ENCODE measurements around the gene MYH14.

MYH14 gene

DNA sequence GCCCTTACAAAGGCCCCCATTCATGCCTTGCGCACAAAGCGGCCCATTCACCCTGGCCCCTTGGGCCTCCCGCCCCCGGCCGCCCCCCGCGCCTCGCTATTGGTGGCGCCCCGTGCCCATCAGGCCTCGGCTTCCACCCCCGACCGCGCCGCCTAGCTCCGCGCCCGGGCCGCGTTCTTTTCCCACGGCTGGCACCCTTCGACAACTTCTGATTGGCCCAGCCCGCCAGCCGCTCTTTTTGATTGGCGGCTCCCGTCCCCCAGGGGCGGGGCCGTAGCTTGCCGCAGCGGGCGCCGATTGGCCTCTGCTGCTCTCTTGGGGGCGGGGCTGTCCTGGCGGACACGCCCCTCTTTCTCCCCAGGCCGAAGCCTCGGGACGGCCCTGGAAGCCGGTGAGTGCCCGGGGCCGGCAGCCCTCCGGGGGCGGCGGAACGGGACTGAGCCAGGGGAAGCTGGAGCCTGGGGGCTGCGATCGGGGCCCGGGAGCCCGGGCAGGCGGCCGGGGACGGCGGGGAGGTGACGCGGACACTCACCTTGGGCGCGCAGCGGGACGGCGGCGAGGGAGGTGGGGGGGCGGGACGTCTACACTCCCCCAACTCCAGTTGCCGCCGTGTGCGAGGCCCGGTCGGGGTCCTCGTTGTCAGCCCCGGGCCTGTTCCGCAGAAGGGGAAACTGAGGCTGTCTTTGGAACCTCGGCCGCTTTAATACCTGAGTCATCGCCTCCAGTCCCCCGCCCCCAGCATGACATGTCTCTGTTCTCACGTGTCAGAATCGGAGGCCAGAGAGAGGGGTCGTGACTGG is at the start of gene MYH14:
Gene MYH14 (plus strand): TSS at position 342 of the 800 bp plus-strand sequence. CDS start 6,744 bp downstream, outside the sequence.
- no peak for DNase-seq

DNA sequence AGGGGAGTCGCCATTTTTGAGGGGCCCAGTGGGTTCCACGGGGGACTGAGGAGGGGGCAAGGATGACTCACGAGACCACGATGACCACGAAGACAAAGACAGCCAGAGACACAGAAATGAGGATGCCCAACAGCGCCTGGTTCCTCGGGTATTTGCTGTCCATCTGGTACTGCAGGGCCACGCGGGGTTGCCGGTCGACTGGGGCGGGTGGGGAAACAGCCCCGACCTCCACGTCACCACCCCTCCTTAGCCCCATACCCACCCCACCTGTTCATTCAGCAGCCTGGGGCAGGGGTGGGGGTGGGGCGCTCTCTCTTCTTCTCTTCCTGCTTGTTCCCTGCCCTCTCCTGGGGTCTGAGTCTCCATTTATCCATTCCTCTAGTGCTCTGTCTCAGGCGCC is 48.9 kb upstream of the MYH14 start:
- no peak for DNase-seq

DNA sequence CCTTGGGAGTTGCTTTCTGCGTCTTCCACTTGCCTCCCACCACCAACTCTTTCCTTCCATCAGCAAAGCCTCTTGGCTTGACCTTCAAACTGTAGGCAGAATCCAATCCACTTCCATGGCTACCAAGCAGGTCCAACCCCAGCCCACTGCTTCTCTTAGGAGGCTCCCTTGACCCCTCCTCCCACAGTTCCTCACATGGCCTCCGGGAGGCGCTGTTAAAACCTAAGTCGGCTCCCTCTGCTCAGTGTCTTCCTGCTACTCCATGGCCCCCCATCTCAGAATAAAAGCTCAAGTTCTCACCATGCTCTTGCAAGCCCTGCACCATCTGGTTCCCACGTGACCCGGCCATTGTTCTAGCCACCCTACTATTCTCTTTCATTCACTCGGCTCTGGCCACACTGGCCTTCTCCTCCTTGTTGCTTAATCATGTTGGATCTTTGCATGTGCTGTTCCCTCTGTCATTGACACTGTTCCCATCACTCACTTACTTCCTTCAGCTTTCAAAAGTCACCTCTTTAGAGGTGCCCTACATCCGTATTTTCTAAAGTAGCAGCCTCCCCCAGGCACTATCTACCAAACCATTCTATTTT is 47.8 kb upstream of the MYH14 start:
- no peak for DNase-seq

DNA sequence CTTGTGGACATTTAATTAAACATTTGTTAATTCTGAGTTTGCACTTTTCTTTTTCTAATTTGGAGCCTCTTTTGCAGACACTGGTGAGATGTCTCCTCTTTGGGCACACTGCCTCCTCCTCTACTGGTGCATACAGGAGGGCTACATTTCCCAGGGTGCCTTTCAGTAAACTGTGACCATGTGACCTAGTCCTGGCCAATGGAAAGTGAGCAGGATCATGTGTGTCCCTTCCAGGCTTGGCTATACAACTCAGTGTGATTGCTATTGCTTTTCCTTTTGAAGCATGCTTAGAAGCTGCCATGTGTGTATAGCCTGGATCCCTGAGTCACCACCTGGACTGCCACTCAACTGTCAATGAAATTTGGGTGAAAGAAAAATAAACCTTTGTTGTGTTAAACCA is 44.8 kb upstream of the MYH14 start:
- DNase-seq: no peak

DNA sequence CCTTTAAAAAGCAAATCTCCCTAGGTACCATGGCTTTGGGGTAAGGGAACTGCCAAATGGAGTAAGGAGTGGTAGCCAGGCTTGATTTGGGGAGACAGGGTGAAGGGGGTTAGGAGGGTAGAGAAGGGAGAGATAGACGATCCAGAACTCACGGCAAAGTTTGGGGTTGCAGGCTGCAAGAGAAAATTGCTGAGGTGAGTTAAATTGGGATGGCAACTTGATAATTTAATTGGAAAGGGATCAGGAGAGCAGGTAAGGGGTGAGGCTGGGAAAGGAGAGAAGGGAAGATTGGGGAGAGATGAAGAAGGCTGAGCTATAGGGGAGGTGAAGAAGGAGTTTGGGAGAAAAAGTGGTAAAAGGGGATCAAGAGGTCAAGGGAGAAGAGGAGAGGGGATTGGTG is 44.3 kb upstream of the MYH14 start:
- DNase-seq: no peak

DNA sequence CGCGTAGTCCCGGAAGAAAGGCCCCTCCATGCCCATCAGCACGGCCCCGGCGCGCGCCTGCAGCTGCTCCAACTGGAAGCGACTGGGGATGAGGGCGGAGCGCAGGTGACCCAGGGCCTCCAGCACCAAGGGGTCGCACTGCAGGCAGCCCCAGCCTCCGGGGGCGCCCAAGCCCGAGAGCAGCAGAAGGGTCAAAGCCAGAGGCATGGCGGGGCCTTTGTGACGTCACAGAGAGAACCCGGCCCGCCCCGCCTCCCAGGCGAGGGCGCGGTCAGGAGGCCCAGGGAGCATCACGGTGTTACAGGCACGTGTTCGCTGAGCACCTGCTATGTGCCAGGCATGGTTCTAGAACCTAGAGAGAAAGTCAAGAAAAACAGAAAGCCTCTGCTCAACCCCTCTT is 40.4 kb upstream of the MYH14 start, which contains the start of gene IZUMO2:
Gene IZUMO2 (minus strand): TSS at position 294 of the 400 bp plus-strand sequence. CDS start 87 bp downstream, at position 207.
- no peak for DNase-seq

DNA sequence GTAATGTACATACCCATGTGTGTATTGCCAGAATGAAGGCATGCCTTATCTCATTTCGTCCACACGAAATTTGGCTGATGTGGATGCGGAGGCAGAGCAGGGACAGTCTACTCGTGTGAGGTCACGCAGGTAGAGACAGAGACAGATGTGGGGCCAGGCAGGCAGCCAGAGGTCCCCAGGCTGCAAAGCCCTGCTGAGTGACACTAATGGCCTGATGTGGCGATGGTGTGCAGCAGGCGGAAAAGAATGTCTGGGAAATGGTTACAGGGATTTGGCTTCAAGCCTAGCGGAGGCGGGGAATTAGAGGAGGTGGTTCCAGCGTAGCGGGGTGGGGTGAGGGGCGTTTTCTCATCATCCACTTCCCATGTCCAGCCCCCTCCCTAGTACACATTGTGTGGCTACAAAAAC is 36.1 kb upstream of the MYH14 start:
- DNase-seq: no peak

DNA sequence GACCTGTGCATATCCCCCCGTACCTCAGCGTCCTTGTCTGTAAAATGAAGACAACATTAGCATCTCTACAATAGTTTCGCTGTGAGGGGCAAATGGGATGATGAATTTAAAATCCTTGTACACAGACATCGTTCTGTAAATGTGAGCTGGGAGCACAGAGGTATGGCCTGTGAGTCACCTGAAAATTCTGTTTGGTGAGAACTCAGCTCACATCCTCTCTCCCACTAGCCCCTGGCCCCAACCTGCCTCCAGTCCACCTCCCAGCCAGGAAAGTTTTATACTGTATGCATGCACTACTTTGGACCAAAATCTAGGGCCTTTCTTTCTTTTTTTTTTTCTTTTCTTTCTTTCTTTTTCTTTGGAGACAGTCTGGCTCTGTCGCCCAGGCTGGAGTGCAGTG is 31.7 kb upstream of the MYH14 start:
- DNase-seq: no peak

DNA sequence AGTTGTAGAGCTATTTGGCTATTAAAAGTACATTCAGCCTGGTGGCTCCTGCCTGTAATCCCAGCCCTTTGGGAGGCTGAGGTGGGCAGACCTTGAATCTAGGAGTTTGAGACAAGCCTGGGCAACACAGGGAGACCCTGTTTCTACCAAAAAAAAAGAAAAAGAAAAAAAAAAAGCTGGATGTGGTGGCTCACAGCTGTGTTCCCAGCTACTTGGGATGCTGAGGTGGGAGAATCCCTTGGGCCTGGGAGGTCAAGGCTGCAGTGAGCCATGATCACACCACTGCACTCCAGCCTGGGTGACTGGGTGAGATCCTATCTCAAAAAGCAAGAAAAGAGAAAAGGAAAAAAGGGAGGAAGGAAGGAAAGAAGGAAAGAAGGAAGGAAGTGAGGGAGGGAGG is 30.7 kb upstream of the MYH14 start:
- no peak for DNase-seq

DNA sequence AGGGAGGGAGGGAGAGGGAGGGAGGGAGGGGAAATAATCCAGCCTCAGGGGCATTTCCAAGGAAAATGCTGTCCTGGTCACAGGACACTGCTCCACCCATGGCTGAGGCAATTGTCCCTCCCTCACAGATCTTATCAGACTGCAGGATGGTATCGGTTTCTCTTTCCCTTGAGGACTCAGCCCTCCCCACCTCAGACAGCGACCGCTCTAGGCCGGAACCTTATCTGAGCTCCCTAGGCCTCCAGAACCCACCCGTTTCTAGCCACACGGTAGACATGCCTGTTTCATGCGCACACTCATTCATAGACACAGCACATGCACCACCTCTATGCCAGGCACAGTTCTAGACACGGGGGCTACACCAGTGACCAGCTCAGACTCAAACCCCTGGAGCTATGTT is 30.3 kb upstream of the MYH14 start:
- DNase-seq: no peak

DNA sequence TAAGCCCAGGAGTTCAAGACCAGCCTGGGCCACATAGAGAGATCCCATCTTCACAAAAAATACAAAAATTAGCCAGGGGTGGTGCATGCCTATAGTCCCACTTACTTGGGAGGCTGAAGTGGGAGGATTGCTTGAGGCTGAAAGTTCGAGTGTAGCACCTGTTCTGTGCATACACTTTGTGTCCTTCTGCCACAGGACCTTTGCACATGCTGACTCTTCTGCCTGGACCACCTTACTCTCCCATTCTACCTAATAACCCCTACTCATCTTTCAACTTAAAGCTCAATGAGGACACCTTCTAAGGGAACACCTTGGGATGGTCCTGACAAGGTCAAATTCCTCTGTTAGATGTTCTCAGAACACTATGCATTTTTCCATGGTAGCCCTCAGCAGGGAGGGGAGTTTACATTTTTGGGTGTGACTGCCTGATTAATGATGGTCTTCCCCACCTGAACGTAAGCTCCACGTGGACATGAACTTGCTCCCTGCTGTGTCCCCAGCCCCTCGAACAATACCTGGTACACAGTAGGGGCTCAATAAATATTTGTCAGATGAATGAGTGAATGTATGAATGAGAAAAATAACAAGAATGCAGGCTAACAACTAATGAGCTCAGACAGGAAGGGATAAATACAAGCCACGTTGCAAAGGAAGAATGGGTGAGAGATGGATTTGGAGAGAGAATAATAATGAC is 29.2 kb upstream of the MYH14 start:
- DNase-seq: no peak

DNA sequence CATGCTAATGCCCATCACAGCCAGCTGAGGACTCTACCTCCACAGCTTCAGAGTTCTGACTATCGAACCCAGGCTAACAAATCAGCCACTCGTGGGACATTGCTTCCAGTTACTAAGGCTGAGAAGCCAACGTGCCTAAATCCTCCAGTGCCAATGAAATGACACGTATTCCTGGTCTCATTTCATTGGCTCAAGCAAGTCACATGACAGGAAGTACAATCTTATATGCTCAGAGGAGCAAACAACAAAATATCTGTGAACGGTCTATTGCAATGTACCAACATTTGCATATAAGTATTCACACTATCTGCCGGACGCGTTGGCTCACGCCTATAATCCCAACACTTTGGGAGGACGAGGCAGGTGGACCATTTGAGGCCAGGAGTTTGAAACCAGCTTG is 27.5 kb upstream of the MYH14 start:
- DNase-seq: no peak

DNA sequence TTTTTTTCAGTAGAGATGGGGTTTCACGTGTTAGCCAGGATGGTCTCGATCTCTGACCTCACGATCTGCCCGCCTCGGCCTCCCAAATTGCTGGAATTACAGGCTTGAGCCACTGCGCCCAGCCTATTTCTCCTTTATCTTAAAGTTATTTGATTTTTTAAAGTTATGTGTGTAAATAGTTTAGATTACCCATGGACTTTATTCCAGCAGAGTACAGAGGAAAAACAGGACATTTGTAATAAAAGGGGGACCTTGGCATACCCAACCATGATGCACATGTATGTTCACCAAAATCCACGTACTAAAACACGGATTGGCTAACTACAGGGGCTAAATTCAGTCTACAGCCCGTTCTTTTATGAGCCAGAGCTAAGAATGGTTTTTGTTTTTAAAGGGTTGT is 26.6 kb upstream of the MYH14 start:
- DNase-seq: no peak

DNA sequence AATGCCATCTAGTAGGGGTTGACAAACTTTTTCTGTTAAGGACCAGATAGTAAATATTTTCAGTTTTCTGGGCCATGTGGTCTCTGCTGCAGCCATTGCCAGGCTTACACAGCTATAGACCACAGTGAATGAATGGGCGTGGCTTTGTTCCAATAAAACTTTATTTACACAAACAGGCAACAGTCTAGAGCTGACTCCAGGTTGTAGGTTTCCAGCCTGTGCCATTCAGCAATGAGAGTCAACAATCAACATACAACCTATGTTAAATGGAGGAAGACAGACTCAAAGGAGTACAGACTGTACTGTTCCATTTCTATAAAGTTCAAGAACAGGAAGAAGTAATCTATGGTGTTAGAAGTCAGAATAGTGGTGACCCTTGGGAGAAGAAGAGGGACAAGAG is 25.1 kb upstream of the MYH14 start:
- no peak for DNase-seq

DNA sequence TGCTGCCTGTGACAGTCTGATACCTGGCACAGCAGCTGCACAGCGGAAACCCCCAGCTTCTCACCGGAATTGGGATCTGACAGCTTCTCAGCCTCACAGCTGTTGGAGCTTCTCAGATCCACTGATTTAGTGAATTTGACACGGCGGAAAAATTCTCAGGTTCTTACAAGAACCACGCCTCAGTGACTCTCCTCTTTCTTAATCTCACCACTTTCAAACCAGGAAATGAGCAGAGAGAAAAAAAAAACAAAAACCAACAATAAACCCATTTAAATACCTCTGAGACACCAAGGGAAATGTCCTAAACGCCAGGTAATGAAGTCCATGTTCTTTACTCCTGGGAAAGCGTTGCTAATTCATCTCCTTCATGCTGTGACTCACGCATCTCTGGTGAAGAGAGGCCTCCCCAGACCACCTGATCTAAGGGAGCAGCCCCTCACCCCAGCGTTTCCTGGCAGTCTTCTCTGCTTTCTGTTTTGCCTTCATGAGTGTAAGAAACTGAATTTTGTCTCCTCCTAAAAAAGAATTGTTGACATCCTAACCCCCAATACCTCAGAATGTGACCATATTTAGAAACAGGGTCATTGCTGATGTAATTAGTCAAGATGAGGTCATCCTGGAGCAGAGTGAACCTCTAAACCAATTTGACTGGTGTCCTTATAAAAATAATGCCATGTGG is 24.4 kb upstream of the MYH14 start:
- no peak for DNase-seq

DNA sequence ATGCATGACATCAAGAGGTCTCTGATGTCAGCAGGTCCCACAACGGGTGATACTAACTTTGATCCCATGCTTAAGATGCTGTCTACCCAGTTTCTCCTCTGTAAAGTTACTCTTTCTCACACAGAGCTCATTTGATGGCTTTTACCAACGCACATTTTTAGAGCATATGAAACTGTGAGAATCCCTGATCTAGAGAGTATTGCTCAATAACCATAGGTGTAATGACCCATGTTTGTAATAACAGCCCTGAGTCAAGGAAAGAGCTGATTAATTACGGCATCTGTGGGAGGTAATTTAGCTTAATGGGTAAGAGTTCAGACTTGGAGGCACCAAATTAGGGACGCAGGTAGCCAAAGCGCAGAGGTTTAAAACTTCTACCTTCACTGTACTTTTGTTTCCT is 22.3 kb upstream of the MYH14 start:
- no peak for DNase-seq

DNA sequence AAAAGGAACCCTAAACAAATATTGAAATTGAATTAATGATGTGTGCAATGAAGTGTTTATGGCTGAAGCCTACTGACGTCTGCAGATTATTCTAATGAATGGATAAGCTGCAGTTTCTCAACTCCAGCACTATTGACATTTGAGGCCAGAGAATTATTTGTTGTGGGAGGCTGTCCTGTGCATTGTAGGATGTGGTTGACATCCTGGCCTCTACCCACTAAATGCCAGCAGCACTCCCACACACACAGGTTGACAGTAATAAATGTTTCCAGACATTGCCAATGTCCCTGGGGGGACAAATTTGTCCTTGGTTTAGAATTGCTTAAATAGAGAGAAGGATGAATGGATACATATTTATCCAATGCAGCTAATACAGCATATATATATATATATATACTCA is 19.2 kb upstream of the MYH14 start:
- no peak for DNase-seq

DNA sequence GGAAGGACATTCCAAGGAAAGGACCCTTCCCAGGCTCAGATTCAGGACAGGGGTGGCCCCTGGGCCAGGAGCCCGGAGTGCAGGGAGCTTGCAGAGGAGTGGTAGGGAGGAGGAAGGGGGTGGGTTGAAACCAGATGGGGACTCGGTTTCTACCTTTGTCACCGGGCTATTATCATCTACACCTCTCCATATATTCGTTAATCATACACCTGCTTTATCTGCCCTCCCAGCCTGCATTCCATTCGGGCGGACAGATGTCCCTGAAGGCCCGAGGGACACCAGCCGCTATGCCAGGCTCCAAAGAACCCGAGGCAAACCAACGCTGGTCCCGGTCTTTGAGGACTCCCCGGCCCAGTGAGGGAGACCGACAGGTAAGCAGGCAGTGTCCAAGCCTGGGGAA is 15.5 kb upstream of the MYH14 start:
- no peak for DNase-seq

DNA sequence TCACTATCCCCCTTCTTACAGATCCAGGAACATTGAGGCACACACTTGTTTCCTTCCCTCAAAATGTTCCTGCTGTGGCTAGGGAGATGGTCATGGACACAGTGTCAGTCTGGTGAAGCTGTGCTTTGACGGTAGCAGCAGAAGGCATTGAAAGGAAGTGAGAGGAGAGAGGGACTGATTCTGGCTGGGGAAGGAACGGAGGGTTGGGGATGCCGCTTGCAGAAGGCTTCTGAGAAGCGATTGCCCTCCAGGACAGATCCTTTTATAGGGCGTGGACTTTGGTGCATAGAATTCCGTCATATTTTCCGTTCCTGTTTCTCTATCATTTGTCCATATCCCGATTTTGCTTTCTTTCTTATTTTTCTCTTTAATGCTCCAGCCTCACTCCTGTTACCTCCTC is 14.1 kb upstream of the MYH14 start:
- no peak for DNase-seq

DNA sequence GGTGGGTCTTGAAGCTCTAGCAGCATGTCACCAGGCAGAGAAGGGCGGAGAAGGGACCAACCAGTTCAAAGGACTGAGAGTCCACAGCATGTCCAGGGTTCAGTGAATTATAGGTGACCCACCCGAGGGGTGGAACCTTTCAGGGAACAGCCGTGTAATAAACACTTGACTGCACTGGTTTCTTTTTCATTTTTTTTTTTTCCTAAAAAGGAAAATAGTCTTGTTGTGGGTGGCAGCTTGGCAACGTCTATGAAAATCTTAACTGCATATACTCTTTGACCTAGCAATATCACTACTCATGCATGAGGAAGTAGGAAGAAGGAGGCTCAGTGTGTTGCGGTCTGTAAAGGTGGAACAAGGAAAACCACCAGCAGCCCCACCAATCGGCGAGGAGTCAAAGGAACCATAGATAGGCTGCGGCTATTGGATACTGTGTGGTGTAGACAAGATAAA is 13.0 kb upstream of the MYH14 start:
- DNase-seq: no peak

DNA sequence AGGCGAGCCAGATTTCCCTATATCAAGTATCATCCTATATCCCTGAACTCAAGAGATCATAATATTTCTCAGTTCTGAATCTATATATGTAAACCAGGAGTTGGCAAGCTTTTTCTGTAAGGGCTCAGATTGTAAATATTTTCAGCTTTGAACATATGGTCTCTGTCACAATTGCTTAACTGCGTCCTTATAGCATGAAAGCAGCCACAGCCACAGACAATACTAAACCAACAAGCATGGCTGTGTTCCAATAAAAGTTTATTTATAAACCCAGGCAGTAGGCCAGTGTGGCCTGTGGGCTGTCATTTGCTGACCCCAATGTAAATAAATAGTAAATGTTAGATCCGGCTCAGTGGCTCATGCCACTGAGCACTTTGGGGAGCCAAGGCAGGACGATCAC is 12.2 kb upstream of the MYH14 start:
- DNase-seq: no peak

DNA sequence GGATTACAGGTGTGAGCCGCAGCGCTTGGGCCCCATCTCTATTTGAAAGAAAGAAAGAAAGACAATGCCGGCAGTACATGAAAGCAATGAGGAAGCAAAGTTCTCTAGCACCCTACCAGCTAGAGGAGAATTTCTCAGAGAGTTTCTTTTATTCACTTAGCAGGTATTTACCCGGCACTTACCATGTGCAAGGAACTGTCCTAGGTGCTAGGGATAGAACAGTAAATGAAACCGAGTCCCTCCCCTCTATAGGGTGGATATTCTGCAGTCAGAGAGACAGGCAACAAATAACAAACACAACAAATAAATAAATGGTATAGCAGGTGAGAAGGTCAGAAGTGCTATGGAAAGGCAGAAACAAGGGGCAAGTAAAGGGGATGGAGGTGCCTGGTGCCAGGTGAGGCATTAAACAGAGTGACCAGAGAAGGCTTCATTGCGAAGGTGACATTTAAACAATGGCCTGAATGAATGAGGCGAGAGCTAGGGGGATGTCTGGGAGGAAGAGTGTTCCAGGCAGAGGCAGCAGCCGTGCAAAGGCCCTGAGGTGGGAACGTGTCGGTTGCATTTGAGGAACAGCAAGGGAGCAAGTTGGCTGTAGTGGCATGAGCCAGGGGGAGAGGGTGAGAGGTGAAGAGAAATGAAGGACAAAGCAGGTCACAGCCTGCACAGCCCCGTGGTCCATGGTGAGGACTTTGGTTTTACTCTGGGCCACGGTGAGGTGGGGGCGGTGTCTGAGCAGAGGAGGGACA is 10.8 kb upstream of the MYH14 start:
- DNase-seq: no peak

DNA sequence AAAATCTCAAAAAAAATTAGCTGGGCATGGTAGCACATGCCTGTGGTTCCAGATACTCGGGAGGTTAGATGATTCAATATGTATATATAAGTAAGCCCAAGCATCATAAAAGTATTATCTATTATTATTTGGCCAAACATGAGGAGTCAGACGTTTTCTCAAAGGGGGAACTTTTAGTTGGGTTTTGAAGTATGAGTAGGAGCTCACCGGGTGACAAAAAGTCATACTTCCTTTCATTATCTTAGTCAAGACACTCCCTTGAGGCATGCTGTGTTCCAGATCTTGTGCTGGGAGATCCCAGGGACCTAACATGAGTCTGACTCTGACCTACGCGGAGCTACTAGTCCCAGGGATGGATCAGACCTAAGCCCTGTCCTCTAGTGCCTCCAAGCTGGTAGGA is 8.2 kb upstream of the MYH14 start:
- DNase-seq: no peak
